ENCODE data around the gene TXNDC11.

GRCh38 chr16:11757671-11758545 is 15.3 kb upstream of the TXNDC11 start:
- TF ChIP-seq, protein P1, sequence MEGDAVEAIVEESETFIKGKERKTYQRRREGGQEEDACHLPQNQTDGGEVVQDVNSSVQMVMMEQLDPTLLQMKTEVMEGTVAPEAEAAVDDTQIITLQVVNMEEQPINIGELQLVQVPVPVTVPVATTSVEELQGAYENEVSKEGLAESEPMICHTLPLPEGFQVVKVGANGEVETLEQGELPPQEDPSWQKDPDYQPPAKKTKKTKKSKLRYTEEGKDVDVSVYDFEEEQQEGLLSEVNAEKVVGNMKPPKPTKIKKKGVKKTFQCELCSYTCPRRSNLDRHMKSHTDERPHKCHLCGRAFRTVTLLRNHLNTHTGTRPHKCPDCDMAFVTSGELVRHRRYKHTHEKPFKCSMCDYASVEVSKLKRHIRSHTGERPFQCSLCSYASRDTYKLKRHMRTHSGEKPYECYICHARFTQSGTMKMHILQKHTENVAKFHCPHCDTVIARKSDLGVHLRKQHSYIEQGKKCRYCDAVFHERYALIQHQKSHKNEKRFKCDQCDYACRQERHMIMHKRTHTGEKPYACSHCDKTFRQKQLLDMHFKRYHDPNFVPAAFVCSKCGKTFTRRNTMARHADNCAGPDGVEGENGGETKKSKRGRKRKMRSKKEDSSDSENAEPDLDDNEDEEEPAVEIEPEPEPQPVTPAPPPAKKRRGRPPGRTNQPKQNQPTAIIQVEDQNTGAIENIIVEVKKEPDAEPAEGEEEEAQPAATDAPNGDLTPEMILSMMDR (IDR thresholded peaks at IDR 0.05) = no peak
- peak; percentile 71 for TF ChIP-seq POLR2AphosphoS5 (IDR thresholded peaks at IDR 0.05)

Measured in prostate gland (tissue), 2 donors.